KOPT-K1 (cell line): Measurements from ENCODE around the gene OAF.

Experiments
- H3K27ac ChIP-seq: fragments of 200-600 bp; sonication (generic); 2 replicates; pipeline ENCODE4 v1.5.1; 2016; ENCODE audit warnings: antibody characterized with exemption, mild to moderate bottlenecking, low read depth, low read length; ENCODE audit not compliant: poor library complexity, severe bottlenecking
- H3K36me3 ChIP-seq: fragments of 200-600 bp; sonication (generic); 2 replicates; pipeline ENCODE4 v1.5.1; 2017; ENCODE audit warnings: antibody characterized with exemption, mild to moderate bottlenecking, low read length, moderate library complexity; ENCODE audit not compliant: insufficient read depth
- H3K9me3 ChIP-seq: fragments of 200-600 bp; sonication (generic); 2 replicates; pipeline ENCODE4 v1.5.1; 2017; ENCODE audit warnings: antibody characterized with exemption, low read length, mild to moderate bottlenecking; ENCODE audit not compliant: insufficient read depth, poor library complexity, severe bottlenecking

The OAF gene

GRCh38 chr11:120192831-120193625 is 17.8 kb upstream of the OAF start:
- no peaks in the 10 kb centered on the region for H3K36me3 ChIP-seq
- H3K9me3 ChIP-seq: no peaks in the 10 kb centered on the region
- H3K27ac ChIP-seq: no peak overlapping the region

DNA sequence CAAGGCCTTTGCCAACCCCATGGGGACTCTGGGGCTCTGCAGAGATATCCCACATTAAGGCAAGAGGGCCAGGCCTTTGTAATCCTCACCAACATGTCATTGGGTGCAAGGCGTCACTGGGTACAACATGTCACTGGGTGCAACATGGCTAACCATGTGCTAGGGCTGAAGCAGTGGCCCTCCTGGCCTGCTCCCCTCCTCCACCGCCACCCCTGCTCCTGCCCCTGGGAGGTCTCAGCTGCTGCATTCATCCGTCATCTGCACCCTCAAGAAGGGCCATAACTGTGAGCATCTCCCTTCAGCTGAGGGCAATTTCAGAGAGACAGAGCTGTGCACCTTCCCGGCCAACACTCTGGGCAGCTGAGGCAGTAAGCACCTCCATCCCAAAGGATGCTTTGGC is 16.7 kb upstream of the OAF start:
- Histone ChIP-seq H3K9me3 (no peaks in the 10 kb centered on the region), H3K36me3 (no peaks in the 10 kb centered on the region), H3K27ac (no peak overlapping the region)

DNA sequence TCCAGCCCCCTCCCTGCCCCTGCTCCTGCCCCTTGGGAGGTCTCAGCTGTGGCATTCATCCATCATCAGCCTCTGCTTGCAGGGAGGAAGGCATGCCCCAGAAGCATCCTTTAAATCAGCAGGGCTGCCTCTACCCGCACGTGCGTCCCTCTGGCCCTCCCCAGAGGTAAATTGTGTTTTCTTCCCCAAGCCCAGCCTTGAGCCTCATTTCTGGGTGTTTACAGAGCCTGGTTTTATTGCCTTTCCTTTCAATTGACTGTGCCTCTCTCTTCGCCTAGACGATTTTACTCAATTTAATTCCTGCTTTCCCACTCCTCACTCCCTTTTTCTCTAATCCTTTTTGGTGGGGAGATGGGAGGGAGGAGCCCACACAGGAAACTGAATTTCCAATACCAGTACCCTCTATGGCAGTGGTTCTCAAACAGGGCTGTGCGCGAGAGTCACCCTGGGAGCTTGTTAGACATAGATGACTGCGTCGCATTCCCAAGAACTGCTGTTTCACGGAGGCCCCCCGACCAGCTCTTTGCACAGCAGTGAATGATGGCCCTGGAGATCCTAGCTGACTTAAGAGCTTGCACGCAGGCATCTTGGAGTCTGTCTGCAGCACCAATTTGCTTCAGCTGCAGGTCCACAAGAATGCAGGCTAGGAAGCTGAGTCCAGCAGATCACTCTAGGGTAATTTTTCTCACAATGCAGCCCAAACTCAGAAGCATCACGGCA is 15.1 kb upstream of the OAF start:
- Histone ChIP-seq H3K27ac (no peak overlapping the region), H3K9me3 (no peaks in the 10 kb centered on the region), H3K36me3 (no peaks in the 10 kb centered on the region)

DNA sequence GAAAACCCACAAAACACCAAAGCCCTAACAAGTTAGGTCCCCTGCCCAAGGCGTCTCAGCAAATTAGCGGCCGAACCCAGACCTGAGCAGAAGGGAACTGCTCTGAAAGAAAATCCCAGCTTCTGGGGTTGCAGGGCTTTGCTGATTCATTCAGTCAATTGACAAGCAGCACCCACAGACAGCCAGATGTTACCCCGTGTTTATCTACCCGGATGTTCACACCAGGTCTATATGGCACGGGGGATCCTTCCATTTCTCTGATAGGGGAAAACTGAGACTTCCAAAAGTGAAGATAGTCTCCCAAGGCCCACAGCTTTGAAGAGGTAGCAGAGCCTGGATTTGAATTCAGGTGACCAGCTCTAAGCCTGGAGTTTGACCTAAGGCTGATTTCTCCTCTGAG is 14.0 kb upstream of the OAF start:
- no peaks in the 10 kb centered on the region for H3K36me3 ChIP-seq
- H3K27ac ChIP-seq: no peak overlapping the region
- no peaks in the 10 kb centered on the region for H3K9me3 ChIP-seq

DNA sequence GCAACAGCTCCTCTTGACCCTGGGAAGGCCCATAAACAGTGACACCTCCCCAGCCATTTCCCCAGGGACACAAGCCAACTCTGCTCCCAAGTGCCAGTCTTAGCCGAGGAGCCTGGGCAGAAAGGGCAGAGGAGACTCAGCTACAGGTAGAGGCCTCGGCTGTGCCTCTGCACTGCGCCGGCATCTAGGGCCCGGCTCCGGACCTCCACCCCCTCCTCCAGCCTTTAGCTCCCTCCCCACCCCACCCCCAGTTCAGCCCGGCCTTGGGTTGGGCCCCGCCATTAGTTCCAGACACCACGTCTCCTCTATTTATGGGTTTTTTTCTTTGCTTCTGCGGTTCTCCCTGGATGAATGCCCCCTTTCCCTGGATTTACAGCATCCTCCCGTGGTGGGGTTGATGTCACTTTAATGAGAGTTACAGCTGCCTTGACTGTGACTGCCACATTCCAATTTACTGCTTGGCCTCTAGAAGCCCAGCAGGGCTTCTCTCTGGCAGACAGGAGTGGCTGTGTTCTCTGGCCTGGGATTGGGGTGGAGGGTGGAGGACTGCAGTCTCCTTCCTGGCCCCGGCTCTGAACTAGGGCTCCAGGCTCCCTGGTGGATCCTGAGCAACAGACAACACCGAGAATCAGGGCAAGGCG is 13.5 kb upstream of the OAF start:
- no peak overlapping the region for H3K27ac ChIP-seq
- no peaks in the 10 kb centered on the region for H3K9me3 ChIP-seq
- H3K36me3 ChIP-seq: no peaks in the 10 kb centered on the region

DNA sequence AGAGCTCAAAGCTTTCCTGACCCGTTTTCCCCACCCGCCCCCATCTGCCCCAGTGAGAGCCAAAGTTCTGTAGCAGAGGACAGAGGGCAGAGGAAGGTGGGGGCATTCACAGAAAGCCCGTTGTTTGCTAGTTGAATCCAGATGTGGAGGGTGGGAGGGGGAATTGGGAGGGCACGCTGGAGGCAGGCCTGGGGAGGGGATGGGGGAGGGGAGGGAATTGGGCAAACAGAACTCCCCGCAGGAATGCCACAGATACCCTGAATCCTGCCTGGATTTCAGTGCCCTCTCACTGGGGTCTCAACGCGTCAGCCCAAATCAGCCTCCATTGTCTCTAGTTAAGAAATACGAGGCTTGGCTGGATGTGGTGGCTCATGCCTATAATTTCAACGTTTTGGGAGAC is 12.9 kb upstream of the OAF start:
- Histone ChIP-seq H3K9me3 (no peaks in the 10 kb centered on the region), H3K27ac (no peak overlapping the region), H3K36me3 (no peaks in the 10 kb centered on the region)

- Histone ChIP-seq H3K27ac (no peak overlapping the region), H3K9me3 (no peaks in the 10 kb centered on the region), H3K36me3 (no peaks in the 10 kb centered on the region)
Observed at GRCh38 chr11:120198403-120198786, 12.4 kb upstream of the OAF start.

GRCh38 chr11:120198787-120199469 is 11.9 kb upstream of the OAF start:
- no peaks in the 10 kb centered on the region for H3K36me3 ChIP-seq
- H3K27ac ChIP-seq: no peak overlapping the region
- H3K9me3 ChIP-seq: no peaks in the 10 kb centered on the region

DNA sequence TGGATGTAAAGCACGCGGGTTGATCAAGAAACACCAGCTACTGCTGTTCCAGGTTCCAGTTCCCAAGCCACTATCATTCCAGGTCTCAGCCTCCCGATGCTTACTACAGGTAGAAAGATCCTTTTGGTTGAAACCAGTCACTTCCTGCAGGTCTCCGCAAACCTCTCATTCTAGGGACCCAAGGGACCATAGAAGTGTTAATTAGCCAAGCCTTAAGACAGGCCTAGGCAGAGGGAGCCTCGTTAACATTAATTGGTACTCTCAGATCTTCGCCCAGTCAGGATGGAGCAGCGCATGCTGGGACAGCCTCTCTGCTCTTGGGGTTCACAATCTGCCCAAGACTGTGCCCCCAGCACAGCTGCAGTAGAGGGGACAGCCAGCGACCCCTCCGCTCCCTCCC is 11.2 kb upstream of the OAF start:
- Histone ChIP-seq H3K36me3 (no peaks in the 10 kb centered on the region), H3K9me3 (no peaks in the 10 kb centered on the region), H3K27ac (no peak overlapping the region)

DNA sequence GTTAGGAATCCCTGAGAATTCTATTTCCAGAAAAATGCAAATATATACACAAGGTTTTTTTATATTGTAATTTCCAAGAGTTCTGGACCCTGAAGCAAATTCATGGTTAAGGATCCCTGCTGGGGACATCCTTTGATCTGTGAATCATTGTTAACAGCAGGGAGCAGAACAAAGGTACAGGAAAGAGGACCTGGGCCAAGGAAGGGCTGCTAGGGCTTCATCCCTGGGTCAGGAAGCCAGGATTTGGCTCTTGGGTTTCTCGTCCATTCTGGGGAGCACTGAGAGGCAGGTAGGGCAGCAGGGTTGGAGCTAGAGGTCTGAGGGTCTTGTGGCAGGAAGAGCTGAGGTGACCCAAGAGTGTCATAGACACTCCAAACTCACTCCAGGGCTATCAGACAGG is 10.2 kb upstream of the OAF start:
- no peak overlapping the region for H3K27ac ChIP-seq
- no peaks in the 10 kb centered on the region for H3K9me3 ChIP-seq
- no peaks in the 10 kb centered on the region for H3K36me3 ChIP-seq

- H3K9me3 ChIP-seq: no peaks in the 10 kb centered on the region
- H3K36me3 ChIP-seq: no peaks in the 10 kb centered on the region
- H3K27ac ChIP-seq: no peak overlapping the region
Observed at GRCh38 chr11:120201653-120202052, 9.2 kb upstream of the OAF start.

- Histone ChIP-seq H3K9me3 (no peaks in the 10 kb centered on the region), H3K36me3 (no peaks in the 10 kb centered on the region), H3K27ac (no peak overlapping the region)
Observed at GRCh38 chr11:120203626-120204025, 7.2 kb upstream of the OAF start.

DNA sequence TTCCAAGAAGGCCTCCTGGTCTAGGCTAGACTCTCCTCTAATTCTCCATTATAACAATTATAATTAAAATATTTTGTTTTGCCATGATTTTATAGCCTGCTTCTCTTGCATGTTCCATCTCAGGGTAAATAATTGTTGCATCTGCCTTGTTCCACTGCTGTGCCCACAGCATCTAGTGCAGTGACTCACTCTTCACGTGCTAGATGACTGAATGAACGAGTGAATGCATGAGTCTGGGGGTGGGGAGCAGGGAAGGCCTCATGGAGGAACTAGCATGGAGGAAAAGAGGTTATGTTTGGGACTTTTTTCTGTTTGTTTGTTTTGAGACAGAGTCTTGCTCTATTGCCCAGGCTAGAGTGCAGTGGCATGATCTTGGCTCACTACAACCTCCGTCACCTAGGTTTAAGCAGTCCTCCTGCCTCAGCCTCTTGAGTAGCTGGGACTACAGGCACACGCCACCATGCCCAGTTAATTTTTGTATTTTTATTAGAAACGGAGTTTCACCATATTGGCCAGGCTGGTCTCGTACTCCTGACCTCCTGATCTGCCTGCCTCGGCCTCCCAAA is 5.2 kb upstream of the OAF start:
- H3K36me3 ChIP-seq: no peaks in the 10 kb centered on the region
- H3K9me3 ChIP-seq: no peaks in the 10 kb centered on the region
- no peak overlapping the region for H3K27ac ChIP-seq

DNA sequence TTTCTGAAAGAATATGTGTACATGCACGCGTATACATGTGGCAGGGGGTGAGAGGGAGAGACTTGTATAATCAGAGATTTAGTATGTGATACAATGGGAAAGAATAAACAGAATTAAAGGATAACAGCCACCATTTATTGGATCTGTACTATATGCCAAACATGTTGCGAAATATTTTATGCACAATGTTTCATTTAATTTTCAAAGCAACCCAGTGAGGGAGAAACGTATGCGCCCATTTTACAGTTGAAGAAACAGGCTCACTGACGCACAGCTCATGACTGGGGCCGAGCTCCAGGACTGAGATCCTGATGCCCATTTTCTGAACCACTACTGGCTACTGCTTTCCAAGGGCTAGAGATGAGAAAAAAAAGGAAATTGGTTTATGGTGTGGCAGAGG is 3.3 kb upstream of the OAF start:
- H3K27ac ChIP-seq: no peak overlapping the region
- H3K9me3 ChIP-seq: no peaks in the 10 kb centered on the region
- no peaks in the 10 kb centered on the region for H3K36me3 ChIP-seq

DNA sequence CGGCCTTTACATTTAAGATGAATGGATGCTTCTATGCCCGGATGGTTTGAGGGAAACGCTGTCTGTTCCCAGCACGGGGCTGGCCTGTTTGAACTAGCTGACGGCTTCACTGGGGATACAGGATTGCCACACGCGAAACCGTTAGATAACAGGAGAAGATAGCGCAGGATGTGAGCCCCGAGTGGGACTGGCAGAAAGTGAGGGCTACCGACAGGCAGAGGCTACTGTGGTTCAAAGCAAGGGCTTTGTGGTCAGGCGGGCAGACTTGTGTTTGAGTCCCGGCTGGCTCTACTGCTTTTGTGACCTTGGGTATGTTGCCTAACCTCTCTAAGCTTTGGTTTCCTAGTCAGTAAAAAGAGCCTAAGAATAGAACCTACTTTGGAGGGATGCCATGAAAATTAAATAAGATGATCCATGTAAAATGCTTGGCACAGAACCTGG is 2.8 kb upstream of the OAF start:
- Histone ChIP-seq H3K9me3 (no peaks in the 10 kb centered on the region), H3K36me3 (no peaks in the 10 kb centered on the region), H3K27ac (no peak overlapping the region)
